Ectodermal cell (in vitro differentiated cells): ENCODE results near the gene SIRT6.

Experiments
- H3K27ac ChIP-seq: 2 replicates; pipeline ENCODE4 v1.7.0; 2013; ENCODE audit warnings: mild to moderate bottlenecking, low read depth, low read length; ENCODE audit not compliant: insufficient read depth, poor library complexity, severe bottlenecking
- H3K27me3 ChIP-seq: 2 replicates; pipeline ENCODE4 v1.7.0; 2013; ENCODE audit warnings: mild to moderate bottlenecking, low read length; ENCODE audit not compliant: insufficient read depth, control insufficient read depth, poor library complexity, severe bottlenecking
- H3K36me3 ChIP-seq: one replicate; pipeline ENCODE4 v1.7.0; 2013; ENCODE audit warnings: low read length; ENCODE audit not compliant: control insufficient read depth, insufficient read depth
- H3K4me1 ChIP-seq: one replicate; pipeline ENCODE4 v1.7.0; 2013; ENCODE audit warnings: low read length; ENCODE audit not compliant: control insufficient read depth, insufficient read depth
- H3K4me3 ChIP-seq: 2 replicates; pipeline ENCODE4 v1.7.0; 2013; ENCODE audit warnings: low read depth, low read length, control low read depth; ENCODE audit not compliant: insufficient read depth
- H3K9me3 ChIP-seq: 2 replicates; pipeline ENCODE4 v1.7.0; 2013; ENCODE audit warnings: mild to moderate bottlenecking, low read length, moderate library complexity; ENCODE audit not compliant: control insufficient read depth
- WGBS, 2 experiments: methylation state at CpG; one replicate each; pipeline ENCODE4 v1.1.7; 2013; ENCODE audit warnings: missing lambda C conversion rate in 2 of 2; 5-methylcytosine and 5-hydroxymethylcytosine counted together

The SIRT6 gene

DNA sequence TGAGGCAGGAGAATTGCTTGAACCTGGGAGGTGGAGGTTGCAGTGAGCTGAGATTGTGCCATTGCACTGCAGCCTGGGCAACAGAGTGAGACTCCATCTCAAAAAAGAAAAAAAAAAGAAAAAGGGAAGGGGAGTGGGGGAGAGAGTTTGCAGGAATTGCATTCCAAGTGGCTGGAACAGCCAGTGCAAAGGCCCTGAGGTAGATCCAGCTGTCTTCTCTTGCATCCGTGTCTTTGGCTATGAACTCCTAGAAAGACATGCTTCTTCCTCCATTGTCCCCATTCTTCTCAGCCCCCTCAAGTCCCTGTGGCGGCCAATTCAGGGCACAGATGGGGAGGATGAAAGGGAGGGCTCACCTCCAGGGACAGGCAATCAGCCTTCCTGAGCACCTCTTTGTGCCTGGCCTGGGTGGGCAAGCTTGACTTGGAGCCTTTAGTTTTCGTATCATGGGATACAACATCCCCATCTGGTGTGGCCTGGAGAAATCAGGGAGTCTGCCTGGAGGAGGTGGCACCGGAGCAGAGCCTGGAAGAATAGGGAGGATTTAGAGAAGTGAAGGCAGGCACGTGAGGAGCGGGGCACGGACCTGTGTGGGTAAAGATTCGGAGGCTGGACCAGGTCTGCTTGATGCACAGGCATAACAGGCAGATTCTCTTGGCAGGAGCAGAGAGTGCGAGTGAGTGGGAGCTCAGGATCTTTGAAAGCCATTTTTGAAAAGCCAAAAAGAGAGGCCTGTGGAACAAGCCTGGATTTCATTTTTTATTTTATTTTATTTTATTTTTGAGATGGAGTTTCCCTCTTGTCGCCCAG, 5.2 kb upstream of the SIRT6 start:
- no peaks in the 10 kb centered on the region for H3K27me3 ChIP-seq
- H3K36me3 ChIP-seq: no peaks in the 10 kb centered on the region
- WGBS, 2 experiments: 91 to 92% methylated on average over 10 of the region's 10 CpGs

DNA sequence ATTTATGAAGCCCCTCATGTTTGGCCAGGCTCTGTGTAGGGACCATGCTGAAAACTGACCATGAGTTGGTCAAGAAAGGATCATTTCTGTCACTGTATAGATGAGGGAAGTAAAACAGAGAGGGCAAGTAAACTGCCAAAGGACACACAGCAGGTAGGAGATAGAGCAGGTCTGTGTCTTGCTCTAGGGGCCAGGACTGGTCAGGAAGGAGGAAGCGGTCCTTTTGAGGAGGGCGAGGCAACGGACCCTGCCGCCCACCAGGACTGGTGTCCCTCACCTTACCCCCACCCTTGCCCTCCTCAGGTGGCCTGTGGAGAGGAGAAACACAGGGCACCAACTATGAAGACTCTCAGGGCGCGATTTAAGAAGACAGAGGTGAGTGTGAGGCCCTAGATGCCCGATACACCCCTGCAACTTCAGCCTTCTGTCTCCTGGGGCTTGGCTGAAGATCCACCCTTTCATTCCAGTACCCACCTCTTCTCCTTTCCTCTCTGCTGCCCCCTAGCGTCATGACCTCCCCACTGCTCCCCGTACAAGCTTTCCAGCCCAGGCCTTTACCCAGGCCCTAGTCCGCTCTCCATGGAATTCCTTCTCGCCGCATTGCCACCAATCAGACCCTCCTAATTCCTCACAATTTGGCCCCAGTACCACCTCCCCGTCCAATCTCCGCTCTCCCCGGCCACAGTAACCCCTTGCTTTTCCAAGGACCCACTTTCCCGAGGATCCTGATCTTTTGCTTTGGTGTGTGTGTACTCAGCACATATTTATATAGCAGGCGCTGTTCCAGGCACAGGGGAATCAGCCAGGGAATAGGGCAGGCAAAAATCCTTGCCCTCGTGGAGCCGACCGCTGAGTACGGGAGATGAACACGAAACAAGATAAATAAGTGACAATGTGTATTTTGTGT, 4.0 kb upstream of the SIRT6 start:
- no peak overlapping the region for H3K27ac ChIP-seq
- H3K4me3 ChIP-seq: no peak overlapping the region
- WGBS, 2 experiments: 43 to 44% methylated on average over 22 of the region's 22 CpGs
- no peaks in the 10 kb centered on the region for H3K36me3 ChIP-seq
- no peaks in the 10 kb centered on the region for H3K27me3 ChIP-seq
- H3K4me1 ChIP-seq: peaks cover 3% of the 10 kb centered on the region
- no peaks in the 10 kb centered on the region for H3K9me3 ChIP-seq

More for the DNA sequence above, 5.2 kb upstream of the SIRT6 start:
- Histone ChIP-seq H3K4me1 (no peaks in the 10 kb centered on the region), H3K27ac (no peak overlapping the region), H3K9me3 (no peaks in the 10 kb centered on the region), H3K4me3 (no peak overlapping the region)

DNA sequence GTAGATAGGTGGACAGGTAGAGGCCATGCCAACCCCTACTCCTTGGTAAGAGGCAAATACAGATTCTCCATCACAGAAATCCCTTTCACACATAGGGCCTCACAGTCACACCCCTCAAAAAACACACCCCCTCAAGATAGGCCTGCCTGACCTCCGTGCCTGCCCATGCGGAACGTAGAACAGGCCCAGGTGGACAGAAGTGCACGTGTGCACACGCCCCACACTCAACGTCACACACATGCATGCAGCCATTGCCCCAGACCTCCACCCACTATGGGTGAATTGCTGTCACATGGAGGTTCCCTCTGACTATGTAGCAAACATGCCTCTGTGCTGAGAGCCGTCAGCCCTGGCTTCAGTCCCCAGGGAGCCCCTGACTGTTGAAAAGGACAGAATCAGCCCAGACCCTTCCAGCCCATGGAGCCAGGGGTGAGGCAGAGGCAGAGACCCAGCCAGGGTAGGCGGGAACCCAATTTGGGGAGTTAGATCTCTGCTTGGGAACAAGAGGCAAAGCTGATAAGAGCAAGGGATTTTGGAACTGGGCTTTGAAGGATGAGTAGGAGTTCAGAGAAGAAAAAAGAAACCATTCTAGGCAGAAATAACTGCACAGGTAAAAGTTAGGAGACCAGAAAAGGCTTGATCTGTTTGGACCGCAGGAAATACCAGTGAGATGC, 3.2 kb upstream of the SIRT6 start:
- no peak overlapping the region for H3K4me3 ChIP-seq
- no peaks in the 10 kb centered on the region for H3K36me3 ChIP-seq
- H3K4me1 ChIP-seq: peaks cover 3% of the 10 kb centered on the region
- WGBS, 2 experiments: 89 to 90% methylated on average over 9 of the region's 9 CpGs
- H3K27ac ChIP-seq: no peak overlapping the region
- H3K9me3 ChIP-seq: no peaks in the 10 kb centered on the region
- no peaks in the 10 kb centered on the region for H3K27me3 ChIP-seq

DNA sequence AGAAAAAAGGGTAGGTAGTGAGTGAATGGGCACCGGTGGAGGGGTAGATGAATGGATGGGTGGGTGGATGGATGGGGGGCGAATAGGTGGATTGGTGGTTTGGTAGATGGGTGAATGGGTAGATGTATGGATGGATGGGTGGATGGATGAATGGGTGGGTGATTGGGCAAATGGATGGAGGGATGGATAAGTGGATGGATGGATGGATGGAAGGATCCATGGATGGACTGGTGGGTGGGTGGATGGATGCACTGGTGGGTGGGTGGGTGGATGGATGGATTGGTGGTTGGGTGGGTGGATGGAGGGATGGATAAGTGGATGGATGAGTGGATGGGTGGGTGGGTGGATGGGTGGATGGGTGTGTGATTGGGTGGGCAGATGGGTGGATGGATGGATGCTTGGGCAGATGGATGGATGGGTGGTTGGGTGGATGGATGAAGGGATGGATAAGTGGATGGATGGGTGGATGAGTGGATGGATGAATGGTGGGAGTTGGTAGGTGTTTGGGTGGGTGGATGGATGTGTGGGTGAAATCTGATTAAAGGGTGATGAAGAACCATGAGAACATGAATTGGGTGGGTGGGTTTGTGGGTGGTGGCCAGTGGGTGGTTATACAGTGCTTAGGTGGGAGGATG, 2.5 kb upstream of the SIRT6 start:
- H3K27me3 ChIP-seq: no peaks in the 10 kb centered on the region
- 89% methylated on average over 2 of the region's 2 CpGs for WGBS, 2 experiments
- no peaks in the 10 kb centered on the region for H3K9me3 ChIP-seq
- H3K36me3 ChIP-seq: no peaks in the 10 kb centered on the region
- no peak overlapping the region for H3K27ac ChIP-seq
- no peak overlapping the region for H3K4me3 ChIP-seq
- H3K4me1 ChIP-seq: peaks cover 3% of the 10 kb centered on the region

DNA sequence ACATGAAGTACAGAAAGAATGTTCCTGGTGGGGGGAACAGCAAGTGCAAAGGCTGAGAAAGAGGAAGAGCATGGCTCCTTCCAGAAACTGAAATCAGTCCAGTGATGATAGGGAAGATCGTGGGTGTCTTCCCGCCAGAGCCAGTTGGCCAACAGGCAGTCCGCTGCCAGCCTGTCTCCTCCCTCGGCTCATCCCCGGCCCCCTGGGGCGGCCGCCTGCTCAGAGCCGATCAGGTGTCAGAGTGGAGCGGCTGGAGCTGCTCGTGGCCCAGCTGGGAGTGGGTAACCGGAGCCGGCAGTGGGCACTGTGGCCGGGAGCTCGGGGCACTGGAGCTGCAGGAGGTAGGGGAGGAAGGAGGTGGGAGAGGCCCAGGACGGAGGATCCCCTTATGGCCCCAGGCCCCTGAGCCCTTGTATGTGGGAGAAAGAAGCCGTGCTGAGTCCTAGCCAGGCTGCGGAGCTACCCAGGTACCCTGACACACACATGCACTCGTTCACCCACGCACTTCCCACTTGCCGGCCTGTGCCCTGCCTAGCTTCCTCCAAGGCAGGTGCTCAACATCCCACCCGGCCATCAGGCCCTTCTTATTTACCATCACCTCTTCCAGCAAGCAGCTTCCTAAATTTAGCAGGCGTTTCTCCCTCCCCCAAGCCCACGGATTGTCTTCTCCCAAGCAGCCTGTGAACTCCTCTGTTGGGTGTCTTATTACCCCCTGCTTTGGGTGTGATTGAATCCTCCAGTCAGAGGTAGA, 1.8 kb upstream of the SIRT6 start:
- H3K4me1 ChIP-seq: peaks cover 3% of the 10 kb centered on the region
- WGBS, 2 experiments: 67 to 70% methylated on average over 23 of the region's 23 CpGs
- no peak overlapping the region for H3K4me3 ChIP-seq
- no peaks in the 10 kb centered on the region for H3K27me3 ChIP-seq
- H3K27ac ChIP-seq: no peak overlapping the region
- no peaks in the 10 kb centered on the region for H3K9me3 ChIP-seq
- no peaks in the 10 kb centered on the region for H3K36me3 ChIP-seq

DNA sequence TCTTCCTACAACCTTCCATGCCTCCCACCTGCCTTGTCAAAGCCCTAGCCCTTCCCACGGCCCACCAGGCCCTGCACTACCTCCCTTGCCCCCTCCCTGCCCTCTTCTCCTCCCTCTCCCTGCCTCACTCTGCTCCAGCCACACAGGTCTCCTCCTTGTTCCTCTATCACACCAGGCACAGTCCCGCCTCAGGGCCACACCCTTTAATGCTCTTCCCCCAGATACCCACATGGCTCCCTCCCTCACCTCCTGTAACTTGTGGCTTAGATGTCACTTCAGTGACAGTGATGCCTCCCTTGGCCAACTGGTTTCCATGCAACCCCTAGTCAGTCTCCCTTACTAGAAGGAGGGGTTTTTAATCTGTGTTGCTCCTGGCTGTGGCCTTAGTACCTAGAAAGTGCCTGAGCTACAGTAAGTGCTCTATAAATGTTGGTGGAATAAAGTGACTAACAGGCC, 1.3 kb downstream of the SIRT6 start:
- no peaks in the 10 kb centered on the region for H3K9me3 ChIP-seq
- whole genome bisulfite sequencing, 2 experiments: 86 to 92% methylated on average over 2 of the region's 2 CpGs
- H3K27ac ChIP-seq: no peak overlapping the region
- H3K4me3 ChIP-seq: no peak overlapping the region
- H3K27me3 ChIP-seq: no peaks in the 10 kb centered on the region
- H3K4me1 ChIP-seq: peaks cover 3% of the 10 kb centered on the region
- no peaks in the 10 kb centered on the region for H3K36me3 ChIP-seq

DNA sequence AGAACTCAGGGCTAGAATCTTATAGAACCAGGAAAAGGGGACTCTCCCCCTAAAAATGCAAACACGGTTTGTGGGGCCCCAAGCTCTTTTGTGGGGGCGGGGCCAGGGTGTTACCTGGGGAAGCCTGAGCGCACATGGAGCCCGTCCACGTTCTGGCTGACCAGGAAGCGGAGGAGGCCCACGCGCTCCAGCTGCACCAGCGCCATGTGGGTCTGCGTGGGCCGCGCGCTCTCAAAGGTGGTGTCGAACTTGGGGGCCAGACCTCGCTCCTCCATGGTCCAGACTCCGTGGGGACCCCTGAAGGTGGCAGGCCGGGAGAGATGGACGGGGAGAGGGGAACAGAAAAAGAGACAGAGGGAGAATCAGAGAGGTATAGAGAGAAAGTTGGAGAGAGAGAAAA, 3.4 kb downstream of the SIRT6 start:
- H3K27me3 ChIP-seq: no peaks in the 10 kb centered on the region
- 94 to 95% methylated on average over 18 of the region's 18 CpGs for WGBS, 2 experiments
- H3K9me3 ChIP-seq: no peaks in the 10 kb centered on the region
- no peak overlapping the region for H3K4me3 ChIP-seq
- no peaks in the 10 kb centered on the region for H3K36me3 ChIP-seq
- peaks cover 3% of the 10 kb centered on the region for H3K4me1 ChIP-seq
- no peak overlapping the region for H3K27ac ChIP-seq

DNA sequence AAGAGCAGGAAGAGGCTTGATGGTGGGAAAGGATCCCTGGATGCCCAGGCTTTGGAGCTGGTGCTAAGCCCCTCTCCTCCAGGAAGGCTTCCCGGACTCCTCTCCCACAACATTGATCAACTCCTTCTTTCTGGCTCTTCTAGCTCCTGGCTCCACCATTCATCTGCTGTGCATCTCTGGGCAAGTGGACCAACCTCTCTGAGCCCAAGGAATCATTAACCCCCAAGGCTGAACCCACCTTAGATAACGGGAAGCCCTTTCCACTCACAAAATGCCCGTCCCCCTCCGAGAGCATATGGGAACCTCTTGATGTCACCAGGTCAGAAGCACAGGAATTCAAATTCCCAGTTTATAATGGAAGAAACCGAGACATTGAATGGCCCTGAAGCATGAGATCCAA, 5.2 kb downstream of the SIRT6 start:
- H3K36me3 ChIP-seq: no peaks in the 10 kb centered on the region
- 92 to 97% methylated on average over 5 of the region's 5 CpGs for WGBS, 2 experiments
- peaks cover 15% of the 10 kb centered on the region for H3K27me3 ChIP-seq
- no peaks in the 10 kb centered on the region for H3K9me3 ChIP-seq
- no peak overlapping the region for H3K4me3 ChIP-seq
- peaks cover 3% of the 10 kb centered on the region for H3K4me1 ChIP-seq
- H3K27ac ChIP-seq: no peak overlapping the region

DNA sequence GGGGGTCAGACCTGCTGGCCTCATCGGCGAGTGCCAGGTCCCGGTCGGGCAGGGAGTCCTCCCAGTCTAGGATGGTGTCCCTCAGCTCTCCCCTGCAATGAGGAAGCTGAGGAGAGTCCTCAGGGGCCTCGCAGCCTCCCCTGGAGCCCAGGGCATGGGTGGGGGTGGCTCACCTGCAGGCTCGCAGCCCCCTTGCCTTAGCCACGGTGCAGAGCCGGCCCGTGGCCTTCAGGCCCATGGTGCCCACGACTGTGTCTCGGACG, 6.8 kb downstream of the SIRT6 start:
- no peaks in the 10 kb centered on the region for H3K4me1 ChIP-seq
- peaks cover 21% of the 10 kb centered on the region for H3K27me3 ChIP-seq
- no peak overlapping the region for H3K4me3 ChIP-seq
- H3K9me3 ChIP-seq: no peaks in the 10 kb centered on the region
- 94% methylated on average over 12 of the region's 12 CpGs for WGBS, 2 experiments
- H3K36me3 ChIP-seq: no peaks in the 10 kb centered on the region
- H3K27ac ChIP-seq: no peak overlapping the region
